Bronchial epithelial cell (primary cell): Measurements from ENCODE around the gene THEM5. TPM values are rescaled to one million over a fixed set of nuclear protein-coding genes. Genes with fewer than 3 reads are reported as not detected.

Experiments used
- DNase-seq: peaks from one replicate; pipeline ENCODE4 v3.0.0-alpha.2; 2010; ENCODE audit warnings: low read depth
- FAIRE-seq: peaks from 2 replicates; lab custom pipeline; 2011; peaks lifted over from hg19 to GRCh38; lab: Jason Lieb, UNC
- H3K27me3 ChIP-seq: 2 replicates; pipeline ENCODE4 v1.5.1; 2011; ENCODE audit warnings: low read length; ENCODE audit not compliant: control insufficient read depth, insufficient read depth
- H3K36me3 ChIP-seq: 2 replicates; pipeline ENCODE4 v1.5.1; 2011; ENCODE audit warnings: low read length; ENCODE audit not compliant: control insufficient read depth, insufficient read depth
- H3K4me3 ChIP-seq: 2 replicates; pipeline ENCODE4 v1.5.1; 2011; ENCODE audit warnings: mild to moderate bottlenecking, low read depth, low read length, control low read depth
- total RNA-seq: library from RNA; depleted of rRNA; stranded (reverse); fragments of >200 nt; gene quantifications from 2 replicates; pipeline ENCODE4 v1.2.1, GENCODE V29; 2014
- TF ChIP-seq, protein P1 (sequence below): IDR thresholded peaks from 2 replicates; pipeline ENCODE4 v1.5.1; 2011; ENCODE audit warnings: mild to moderate bottlenecking, moderate library complexity, low read length, control low read depth, inconsistent platforms; ENCODE audit not compliant: insufficient read depth, severe bottlenecking

The THEM5 gene
- total RNA-seq, 1 donor from 2014 or later: not detected

DNA sequence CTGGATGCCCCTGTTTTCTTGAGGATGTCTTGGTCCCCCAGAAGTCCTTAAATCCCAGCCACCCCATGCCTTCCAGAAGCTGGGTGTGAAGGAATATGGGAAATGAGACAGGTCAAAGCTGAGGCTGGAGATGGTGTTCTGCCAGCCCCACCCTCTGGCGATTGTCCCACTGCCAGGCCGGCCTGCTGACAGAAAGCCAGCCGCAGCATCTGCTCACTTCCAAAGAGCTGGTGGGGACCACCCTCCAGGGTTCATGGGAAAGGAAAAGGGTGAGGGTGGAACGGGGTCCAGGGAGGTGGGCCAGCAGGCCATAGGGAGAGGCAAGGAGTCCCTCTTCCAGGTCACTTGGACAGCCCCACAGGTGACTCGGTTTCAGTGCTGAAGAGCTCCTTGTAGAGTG lies 46.4 kb downstream of the THEM5 start:
- DNase-seq (no peak), FAIRE-seq (no peak)
- H3K36me3 ChIP-seq: no peaks in the 10 kb centered on the region
- H3K4me3 ChIP-seq: no peak overlapping the region
- TF ChIP-seq, protein P1, sequence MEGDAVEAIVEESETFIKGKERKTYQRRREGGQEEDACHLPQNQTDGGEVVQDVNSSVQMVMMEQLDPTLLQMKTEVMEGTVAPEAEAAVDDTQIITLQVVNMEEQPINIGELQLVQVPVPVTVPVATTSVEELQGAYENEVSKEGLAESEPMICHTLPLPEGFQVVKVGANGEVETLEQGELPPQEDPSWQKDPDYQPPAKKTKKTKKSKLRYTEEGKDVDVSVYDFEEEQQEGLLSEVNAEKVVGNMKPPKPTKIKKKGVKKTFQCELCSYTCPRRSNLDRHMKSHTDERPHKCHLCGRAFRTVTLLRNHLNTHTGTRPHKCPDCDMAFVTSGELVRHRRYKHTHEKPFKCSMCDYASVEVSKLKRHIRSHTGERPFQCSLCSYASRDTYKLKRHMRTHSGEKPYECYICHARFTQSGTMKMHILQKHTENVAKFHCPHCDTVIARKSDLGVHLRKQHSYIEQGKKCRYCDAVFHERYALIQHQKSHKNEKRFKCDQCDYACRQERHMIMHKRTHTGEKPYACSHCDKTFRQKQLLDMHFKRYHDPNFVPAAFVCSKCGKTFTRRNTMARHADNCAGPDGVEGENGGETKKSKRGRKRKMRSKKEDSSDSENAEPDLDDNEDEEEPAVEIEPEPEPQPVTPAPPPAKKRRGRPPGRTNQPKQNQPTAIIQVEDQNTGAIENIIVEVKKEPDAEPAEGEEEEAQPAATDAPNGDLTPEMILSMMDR: no peak
- peaks cover 13% of the 10 kb centered on the region for H3K27me3 ChIP-seq

DNA sequence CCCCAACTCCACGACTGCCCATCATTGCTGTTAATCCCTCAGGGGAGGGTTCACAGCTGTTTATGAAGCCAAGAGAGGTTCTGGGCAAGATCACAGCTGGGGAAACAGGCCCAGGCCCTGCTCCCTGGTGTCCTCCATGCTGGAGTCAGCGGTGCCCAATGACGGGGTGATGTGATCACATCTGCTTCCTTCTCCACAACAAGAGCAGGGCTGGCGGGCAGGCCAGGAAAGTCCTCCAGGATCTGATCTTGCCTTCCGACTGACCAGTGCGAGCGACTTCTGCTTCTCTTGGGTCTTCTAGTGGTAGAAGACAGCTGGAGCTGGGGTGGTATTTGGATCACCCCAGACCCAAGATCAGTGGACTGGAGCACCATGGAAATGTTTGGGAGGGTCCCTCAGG lies 47.3 kb downstream of the THEM5 start:
- no peak for DNase-seq
- H3K27me3 ChIP-seq: peaks cover 13% of the 10 kb centered on the region

DNA sequence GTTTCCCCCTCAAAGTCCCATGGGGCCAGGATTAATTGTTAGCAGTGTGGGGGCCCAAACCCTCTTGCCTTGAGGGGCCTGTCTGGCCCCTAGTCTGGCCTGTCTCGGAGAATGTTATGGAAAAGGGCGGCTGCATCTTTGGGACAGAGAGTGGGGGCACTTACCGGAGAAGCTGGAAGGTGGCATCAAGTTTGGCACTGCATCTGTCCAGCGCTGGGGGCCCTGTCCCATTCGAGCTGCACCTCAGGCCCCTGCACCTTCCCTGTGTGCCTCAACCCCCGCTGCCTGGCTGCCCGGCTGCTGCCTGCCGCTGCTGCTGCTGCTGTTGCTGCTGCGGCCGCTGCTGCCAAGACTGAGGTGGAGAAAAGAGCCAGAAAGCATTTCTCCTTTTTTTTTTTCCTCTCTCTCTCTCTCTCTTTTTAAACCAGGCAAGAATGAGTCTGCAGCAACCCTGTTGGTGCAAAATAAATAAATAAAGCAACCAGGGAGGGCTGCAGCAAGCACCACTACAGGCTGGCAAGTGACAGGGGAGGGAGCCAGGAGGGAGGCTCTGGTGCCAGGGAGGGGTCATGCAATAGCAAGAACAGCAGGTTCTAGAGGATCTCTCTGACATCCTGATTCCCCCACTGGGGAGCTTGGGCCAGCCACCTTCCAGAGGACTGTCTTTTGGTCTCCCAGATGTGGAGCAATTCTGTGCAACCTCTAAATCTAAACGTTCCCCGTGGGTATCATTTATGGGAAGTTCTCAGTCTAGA lies 48.3 kb downstream of the THEM5 start, which contains the start of gene LINGO4:
LINGO4 (minus strand) TSS at position 354 of the 755 bp plus-strand sequence. CDS start 2,715 bp downstream, outside the sequence.
- no peaks in the 10 kb centered on the region for H3K36me3 ChIP-seq
- no peak within 1 kb of the TSS for H3K4me3 ChIP-seq
- H3K27me3 ChIP-seq: peaks cover 13% of the 10 kb centered on the region
- FAIRE-seq (no peak), DNase-seq (no peak)
- TF ChIP-seq, protein P1: no peak

More for the DNA sequence above, 47.3 kb downstream of the THEM5 start:
- no peak for FAIRE-seq
- TF ChIP-seq, protein P1: no peak
- Histone ChIP-seq H3K4me3 (no peak overlapping the region), H3K36me3 (no peaks in the 10 kb centered on the region)

DNA sequence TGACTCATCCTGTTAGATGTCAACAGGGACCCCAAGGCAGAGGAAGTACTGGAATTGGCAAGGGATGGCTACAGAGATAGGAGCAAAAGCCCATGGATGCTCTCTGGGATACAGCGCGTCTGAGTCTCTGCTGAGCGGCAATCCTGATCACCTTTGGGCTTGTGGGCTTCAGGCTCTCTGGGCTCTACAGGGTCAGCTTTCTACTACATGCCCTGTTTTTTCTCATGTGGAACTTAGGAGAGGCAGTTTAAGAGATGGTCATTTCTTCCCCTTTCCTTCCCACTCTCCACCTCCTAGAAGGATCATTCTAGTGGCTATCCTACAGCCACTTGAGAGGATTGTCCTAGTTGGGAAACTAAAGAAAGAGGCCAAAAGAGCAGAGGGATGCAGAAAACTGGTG lies 49.6 kb downstream of the THEM5 start:
- no peaks in the 10 kb centered on the region for H3K36me3 ChIP-seq
- TF ChIP-seq, protein P1: no peak

DNA sequence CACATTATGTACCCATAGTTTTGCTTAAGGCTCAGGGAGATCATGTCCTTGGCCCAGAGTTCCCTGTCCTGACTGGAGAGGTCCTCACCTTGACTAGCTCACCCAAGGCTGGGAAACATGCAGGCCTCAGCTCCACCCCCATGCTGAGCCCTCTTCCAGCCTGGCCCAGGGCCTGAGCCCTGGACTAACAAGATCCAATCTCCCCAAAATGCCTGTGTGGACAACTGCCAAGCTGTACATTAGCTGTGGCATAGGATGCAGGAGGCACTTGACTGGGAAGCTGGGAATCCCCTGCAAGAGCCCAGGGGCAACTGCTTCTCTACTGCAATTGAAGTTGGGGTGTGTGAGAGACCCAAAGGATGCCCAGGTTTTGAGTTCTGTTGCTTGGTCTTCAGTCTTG lies 50.3 kb downstream of the THEM5 start:
- no peaks in the 10 kb centered on the region for H3K36me3 ChIP-seq
- peaks cover 17% of the 10 kb centered on the region for H3K27me3 ChIP-seq
- H3K4me3 ChIP-seq: no peak overlapping the region
- no peak for FAIRE-seq
- TF ChIP-seq, protein P1: no peak
- DNase-seq: no peak

More for the DNA sequence above, 49.6 kb downstream of the THEM5 start:
- peaks cover 17% of the 10 kb centered on the region for H3K27me3 ChIP-seq
- FAIRE-seq (no peak), DNase-seq (no peak)
- H3K4me3 ChIP-seq: no peak overlapping the region
